Measurements from ENCODE around the gene MT1E. TPM values are rescaled to one million over a fixed set of nuclear protein-coding genes. Genes with fewer than 3 reads are reported as not detected.
"Not testable (repeated sequence)": the region's sequence is repeated elsewhere in the genome, so short reads cannot be mapped to it uniquely, and the experiment has no call there.

The MT1E gene
- total RNA-seq, 1 experiment from 2014 or later: 89.4 TPM

DNA sequence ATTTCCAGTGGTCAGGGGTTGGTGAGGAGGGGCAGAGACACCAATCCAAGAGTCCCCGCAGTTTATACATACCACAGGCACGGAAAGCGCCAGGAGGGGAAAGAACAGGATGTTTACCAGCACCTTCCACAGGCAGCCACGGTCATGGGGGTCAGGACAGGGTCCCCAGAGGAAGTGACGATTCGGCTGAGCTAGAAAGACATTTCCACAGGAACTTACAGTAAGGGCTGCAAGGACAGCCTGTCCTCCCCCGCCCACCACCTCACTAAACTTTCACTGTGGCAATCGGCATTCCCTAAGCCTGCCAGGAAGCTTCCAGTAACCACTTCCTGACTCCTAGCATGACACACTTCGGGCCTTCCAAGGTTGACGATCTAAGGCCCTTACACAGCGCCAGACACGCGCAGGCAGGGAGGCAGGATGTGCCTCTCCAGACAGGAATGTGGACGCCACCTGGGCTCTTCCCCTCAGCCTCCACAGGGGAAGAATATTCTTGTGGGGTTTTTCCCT is 18.4 kb upstream of the MT1E start:
- peak; percentile 100 for DNase-seq (ENCODE audit: low read depth)

DNA sequence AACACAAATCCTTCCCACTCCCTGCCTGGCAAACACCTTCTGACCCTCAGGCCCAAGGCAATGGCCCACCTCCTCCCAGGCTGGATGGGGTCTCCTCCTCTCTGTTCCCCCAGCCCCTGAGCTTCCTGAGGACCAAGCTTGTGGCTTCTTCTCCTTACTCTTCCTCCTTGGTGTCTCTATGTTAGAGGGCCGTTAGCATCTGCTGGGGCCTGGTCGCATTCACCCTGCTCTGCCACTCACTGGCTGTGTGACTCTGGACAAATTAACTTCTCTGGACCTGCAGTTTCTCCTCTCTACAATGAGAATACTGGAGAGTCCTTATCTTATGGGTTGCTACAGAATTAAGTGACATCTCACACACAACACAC is 17.9 kb upstream of the MT1E start:
- no peak for DNase-seq (ENCODE audit: low read depth)

DNA sequence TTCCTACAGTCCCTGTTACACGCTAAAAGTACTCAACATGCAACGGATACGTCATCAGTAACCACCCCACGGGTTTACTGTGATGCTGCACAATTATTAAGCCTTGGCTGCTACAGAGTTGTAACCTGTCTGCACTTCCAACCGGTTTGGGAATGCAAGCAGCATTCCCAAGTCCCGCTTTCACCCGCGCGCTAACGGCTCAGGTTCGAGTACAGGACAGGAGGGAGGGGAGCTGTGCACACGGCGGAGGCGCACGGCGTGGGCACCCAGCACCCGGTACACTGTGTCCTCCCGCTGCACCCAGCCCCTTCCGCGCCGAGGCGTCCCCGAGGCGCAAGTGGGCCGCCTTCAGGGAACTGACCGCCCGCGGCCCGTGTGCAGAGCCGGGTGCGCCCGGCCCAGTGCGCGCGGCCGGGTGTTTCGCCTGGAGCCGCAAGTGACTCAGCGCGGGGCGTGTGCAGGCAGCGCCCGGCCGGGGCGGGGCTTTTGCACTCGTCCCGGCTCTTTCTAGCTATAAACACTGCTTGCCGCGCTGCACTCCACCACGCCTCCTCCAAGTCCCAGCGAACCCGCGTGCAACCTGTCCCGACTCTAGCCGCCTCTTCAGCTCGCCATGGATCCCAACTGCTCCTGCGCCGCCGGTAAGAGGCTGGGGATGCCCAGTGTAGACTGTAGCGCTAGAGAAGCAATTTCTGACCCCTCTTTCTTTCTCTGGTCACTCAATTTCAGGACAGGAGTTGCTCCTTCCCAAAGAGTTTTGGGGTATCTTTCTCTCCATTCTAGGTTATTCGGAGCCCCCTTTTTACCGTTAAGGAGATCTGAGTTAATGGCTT is 17.3 kb upstream of the MT1E start, which contains the start of gene MT2A:
TSS of gene MT2A (plus strand) at position 542 of the 833 bp plus-strand sequence. CDS start at position 614, 72 bp downstream.
- peak; percentile 97 for DNase-seq (ENCODE audit: low read depth)

DNA sequence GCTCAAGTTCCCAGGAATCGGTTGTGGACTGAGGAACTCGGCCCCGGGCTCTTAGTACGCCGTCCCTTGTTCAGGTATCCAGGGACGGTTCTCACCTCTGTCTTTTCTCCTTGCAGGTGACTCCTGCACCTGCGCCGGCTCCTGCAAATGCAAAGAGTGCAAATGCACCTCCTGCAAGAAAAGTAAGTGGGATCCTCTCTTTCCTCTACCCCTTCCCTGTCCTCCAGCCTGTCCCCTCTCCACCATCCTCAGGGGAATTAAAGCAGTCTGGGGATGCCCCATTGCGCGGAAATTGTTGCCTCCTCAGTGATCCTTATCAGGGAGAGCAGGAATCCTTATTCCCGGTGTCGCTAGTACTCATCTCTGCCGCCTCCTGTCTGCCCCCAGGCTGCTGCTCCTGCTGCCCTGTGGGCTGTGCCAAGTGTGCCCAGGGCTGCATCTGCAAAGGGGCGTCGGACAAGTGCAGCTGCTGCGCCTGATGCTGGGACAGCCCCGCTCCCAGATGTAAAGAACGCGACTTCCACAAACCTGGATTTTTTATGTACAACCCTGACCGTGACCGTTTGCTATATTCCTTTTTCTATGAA is 16.6 kb upstream of the MT1E start:
- DNase-seq (ENCODE audit: low read depth): peak; percentile 53

DNA sequence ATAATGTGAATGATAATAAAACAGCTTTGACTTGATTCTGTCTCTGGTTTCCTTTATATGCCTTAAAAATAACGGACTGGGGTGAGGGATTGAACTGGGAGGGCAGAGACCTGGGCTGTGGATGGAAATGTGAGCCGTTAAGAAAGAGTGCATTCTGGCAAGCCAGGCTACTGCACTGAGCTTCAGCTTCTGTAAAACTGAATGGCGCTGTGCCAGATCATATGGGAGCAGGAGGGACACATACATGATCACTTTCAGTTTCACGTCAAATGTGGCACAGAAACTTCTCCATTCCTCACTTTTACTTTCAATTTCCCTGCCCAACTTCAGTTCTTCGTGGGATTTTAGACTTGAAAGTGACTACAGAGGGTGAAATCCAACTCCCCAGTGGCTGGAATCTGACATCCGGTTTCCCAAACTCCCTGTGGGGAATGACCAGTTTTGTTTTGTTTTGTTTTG is 16.1 kb upstream of the MT1E start:
- DNase-seq (ENCODE audit: low read depth): peak; percentile 95

DNA sequence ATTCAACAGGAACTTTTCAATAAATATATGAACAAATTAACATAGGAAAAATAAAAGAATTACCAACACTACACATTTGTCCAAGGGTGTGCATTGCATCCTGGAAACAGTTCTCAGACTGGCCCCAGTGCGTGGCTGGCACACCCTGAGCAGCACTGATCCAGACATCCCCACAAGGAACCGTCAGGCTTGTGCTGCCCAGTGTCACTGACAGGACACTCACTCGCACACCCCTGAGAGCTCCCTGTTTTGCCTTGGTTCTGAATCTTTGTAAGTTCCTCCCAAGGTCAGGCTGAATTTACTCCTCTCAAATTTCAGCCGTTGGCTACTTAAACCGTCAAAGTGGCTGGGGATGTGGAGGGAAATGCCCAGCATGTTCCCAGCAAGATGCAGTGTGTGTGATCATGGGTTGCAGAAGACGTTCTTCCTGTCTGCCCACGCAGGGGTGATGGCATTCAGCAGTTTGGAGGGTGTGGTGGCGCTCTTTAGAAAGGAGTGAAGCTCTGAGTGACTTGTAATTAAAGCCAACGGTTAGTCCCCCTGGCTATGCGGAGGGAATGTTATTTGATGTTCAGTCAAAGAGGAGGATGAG is 15.5 kb upstream of the MT1E start:
- peak; percentile 92 for DNase-seq (ENCODE audit: low read depth)

DNA sequence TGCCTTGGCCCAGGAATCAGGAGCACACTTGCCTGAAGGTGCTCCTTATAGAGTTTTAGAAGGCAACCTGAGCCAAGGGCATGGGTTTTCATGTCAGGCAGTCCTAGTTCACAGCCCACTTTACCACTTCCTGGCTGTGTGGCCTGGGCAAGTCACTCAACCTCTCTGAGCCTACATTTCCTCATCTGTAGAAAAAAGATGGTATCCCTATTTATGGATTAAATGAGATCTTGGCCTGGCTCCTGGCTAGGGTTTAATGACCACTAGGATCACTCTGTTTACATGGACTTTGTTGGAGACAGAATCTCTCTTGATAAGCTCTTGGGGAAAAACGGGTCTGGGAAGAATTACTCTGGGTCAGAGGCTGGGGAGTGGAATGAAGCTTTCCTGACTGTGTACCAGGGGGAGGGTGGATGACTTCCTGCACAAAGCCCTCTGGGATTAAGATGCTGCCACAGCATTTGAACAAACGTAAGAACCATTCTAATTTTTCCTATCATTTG is 14.9 kb upstream of the MT1E start:
- DNase-seq (ENCODE audit: low read depth): peak; percentile 56

DNA sequence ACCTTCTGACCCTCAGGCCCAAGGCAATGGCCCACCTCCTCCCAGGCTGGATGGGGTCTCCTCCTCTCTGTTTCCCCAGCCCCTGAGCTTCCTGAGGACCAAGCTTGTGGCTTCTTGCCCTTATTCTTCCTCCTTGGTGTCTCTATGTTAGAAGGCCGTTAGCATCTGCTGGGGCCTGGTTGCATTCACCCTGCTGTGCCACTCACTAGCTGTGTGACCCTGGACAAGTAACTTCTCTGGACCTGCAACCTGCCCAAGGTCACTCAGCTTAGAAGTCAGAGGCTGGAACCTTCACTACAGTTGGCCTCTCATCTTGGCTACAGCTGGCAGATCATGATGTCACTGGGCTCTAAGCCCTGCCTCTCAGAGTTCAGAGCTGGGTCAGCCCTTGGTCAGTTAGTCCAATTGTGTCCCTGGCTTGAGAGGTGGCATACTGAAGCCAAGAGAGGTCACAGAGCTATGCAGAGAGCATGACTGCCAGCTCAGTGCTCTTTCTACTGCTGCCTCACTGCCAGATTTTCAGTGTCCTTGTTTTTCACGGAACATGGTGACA is 14.2 kb upstream of the MT1E start:
- peak; percentile 92 for DNase-seq (ENCODE audit: low read depth)

DNA sequence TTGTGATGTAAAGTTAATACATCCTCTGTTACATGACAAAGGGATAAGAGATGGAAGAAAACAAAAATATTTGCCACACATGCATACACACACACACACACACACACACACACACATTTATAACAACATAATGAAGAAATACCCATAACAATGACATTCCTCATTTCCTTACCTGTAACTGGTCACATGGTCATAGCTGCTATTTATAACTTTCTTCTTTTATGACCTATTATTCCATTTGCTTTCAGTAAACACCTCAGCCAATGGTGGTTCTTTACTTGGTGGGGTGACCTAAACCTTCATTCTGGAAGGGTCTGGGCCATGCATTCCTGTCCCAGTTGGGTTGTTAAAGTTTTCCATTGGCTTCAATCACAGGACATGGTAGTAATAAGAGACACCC is 11.9 kb upstream of the MT1E start:
- peak; percentile 27 for DNase-seq (ENCODE audit: low read depth)

DNA sequence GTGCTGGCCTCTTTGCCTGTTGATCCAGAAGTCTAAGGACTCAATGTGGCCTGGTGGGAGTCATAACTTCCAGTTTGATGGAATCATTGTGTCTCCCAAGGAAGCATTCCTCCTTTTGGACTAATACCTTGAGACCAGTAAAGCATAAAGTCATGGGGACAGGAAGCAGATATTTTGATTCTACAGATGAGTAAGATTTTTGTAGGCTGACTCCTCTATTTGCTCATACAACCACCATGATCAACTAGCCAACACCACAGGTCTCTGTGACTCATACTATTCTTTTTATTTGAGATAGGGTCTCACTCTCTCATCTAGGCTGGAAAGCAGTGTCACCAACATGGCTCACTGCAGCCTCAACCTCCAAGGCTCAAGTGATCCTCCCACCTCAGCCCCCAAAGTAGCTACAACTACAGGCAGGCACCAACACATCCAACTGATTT is 11.0 kb upstream of the MT1E start:
- peak; percentile 94 for DNase-seq (ENCODE audit: low read depth)

DNA sequence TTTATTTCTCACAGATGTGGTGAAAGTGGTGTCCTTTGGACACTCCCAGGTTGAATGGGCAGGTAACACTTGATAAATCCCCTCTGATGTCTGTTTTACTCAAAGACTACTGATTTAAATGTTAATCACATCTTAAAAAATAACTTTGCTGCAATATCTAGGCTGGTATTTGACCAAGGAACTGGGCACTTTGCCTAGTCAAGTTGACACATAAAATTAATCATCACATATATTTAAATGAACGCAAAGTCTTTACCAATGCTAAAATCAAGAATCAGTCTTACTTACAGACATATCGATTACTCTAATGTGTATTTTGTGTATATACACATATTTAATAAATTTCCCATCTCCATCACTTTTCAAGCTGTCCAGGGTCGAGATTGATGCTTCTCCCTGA is 10.2 kb upstream of the MT1E start:
- peak; percentile 77 for DNase-seq (ENCODE audit: low read depth)

DNA sequence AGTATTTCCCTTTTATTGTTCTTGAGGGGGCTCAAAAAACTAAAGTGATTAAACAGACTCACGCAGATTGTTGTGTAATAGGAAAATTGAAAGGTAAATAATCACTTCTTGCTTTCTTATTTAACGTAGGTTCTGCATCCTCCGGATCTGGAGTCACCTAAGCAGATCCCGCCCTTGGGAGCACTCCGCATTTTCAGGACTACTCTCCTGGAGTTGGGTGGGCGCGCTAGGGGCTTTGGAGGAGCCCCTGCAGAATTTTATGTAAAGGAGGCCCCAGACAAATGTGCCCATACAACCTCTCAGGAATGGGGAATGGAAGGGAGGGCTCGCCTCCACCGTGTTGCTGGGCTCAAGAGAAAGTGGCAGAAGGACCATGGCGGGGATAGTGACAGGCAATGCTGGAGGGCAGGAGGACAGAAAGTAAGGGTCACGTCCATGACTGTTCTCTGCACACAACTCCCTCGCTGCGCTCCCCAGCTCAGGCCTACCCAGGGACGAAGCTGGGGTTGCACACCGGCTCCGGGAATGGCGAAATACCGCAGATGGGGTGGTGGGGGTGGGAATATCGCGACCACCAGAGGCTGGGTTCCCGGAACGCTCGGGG is 8.9 kb upstream of the MT1E start:
- no peak for DNase-seq (ENCODE audit: low read depth)

DNA sequence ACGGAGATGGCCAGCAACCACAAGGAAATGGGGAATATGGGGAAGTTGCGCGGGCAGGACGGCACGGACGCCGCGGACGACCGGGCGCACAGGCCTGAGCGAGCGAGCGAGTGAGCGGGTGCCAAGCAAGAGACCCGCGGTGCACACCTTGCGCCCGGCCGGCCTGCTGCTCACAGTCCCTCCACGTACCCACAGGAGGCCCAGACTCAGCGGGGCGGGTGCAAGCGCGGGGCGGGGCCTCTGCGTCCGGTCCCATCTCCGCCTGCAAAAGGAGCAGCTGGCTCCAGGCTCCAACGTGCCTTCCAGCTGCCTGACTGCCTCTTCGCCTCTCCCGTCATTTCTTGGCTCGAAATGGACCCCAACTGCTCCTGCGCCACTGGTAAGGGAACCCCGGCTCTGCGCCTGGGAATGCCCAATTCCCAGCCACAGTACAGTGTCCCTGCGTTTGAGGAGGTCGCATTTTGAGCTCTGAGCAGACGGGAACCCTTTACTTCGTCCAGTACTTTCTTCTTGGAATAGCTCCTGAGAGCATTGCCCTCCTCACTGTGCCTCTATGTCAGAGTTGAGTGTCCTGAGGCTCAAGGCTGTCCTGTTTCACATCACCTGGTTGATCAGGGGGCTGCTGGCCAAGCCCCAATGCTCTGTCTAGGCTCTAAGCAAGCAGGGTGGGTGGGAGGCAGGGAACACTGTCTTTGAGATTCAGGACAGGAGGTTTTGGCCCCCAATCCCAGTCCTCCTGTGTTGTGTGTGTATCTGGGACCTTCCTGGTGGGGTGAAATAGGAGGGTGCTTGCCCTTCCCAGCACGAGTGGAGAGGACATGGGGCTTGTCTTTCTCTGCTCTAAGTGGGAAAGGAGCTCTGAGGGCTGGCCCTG is 8.1 kb upstream of the MT1E start:
- no peak for DNase-seq (ENCODE audit: low read depth)

DNA sequence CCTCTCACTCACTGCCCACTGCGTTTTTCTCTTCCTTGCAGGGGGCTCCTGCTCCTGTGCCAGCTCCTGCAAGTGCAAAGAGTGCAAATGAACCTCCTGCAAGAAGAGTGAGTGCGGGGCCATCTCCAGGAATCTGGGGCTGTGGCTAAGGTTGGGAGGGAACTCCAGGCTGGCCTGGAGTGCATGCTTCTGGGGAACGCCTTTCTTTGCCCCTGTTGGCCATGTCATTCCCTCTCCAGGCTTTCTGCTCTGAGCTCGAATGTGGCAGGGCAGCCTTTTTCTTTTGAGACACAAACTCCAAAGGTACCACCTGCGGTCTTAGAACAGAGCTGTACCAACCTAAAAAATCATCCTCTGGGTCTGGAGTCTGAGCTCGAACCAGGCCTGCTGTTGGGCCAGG is 7.4 kb upstream of the MT1E start:
- no peak for DNase-seq (ENCODE audit: low read depth)

DNA sequence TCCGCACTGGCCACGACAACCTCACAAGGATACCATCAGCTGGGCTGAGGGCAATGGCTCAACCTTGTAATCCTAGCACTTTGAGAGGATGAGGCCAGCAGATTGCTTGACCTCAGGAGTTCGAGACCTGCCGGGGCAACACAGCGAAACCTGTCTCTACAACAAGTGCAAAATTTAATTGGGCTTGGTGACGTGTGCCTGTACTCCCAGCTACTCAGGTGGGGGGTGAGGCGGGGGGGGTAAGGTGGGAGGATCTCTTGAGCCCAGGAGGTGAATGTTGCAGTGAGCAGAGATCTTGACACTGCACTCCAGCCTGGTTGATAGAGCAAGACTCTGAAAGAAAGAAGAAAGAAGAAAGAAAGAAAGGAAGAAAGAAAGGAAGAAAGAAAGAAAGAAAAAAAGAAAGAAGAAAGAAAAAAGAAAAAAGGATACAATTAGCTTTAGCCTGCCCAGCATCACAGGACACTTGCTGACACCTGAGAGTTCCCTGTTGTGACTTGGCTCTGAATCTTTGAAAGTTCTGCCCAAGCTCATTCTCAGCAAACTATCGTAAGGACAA is 5.2 kb upstream of the MT1E start:
- DNase-seq (ENCODE audit: low read depth): no peak

DNA sequence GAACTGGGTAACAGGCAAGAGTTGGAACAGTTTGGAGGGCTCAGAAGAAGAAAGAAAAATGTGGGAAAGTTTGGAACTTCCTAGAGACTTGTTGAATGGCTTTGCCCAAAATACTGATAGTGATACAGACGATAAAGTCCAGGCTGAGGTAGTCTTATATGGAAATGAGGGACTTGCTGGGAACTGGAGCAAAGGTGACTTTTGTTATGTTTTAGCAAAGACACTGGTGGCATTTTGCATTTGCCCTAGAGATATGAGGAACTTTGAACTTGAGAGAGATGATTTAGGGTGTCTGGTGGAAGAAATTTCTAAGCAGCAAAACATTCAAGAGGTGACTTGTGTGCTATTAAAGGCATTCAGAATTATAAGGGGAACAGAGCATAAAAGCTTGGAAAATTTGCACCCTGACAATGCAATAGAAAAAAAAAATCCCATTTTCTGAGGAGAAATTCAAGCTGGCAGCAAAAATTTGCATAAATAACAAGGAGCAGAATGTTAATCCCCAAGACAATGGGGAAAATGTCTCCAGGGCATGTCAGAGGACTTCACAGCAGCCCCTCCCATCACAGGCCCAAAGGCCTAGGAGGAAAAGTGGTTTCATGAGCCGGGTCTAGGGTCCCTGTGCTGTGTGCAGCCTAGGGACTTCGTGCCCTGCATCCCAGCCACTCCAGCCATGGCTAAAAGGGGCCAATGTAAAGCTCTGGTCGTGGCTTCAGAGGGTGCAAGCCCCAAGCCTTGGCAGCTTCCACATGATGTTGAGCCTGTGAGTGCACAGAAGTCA is 3.7 kb upstream of the MT1E start:
- DNase-seq (ENCODE audit: low read depth): peak; percentile 24

DNA sequence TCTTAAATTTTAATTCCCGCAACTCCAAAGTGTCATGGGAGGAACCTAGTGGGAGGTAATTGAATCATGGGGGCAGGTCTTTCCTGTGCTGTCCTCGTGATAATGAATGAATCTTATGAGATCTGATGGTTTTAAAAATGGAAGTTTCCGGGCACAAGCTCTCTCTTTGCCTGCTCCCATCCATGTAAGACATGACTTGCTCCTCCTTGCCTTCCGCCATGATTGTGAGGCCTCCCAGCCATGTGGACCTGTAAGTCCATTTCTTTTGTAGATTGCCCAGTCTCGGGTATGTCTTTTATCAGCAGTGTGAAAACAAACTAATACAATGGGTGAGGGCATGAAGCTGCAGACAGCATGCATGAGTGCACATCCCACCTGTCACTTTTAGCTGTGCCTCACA is 2.4 kb upstream of the MT1E start:
- not testable (repeated sequence) for DNase-seq (ENCODE audit: low read depth)

DNA sequence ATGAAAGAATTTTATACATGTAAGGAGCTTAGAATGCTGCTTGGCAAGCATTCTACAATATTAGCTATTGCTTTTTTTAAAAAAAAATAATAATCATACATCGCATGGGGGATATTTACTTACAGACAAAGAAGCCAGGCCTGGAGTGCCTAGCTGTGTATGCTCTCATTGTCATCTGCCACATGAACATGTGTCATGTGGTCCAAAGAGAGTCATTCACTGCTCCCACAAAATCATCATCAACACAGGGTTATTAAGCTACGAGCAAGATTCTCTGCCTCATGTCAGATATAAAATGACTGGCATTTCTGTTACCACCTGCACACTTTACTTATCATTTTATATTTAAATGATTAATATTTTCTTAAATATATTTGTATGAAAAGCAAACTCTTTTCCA is 1.9 kb upstream of the MT1E start:
- no peak for DNase-seq (ENCODE audit: low read depth)

DNA sequence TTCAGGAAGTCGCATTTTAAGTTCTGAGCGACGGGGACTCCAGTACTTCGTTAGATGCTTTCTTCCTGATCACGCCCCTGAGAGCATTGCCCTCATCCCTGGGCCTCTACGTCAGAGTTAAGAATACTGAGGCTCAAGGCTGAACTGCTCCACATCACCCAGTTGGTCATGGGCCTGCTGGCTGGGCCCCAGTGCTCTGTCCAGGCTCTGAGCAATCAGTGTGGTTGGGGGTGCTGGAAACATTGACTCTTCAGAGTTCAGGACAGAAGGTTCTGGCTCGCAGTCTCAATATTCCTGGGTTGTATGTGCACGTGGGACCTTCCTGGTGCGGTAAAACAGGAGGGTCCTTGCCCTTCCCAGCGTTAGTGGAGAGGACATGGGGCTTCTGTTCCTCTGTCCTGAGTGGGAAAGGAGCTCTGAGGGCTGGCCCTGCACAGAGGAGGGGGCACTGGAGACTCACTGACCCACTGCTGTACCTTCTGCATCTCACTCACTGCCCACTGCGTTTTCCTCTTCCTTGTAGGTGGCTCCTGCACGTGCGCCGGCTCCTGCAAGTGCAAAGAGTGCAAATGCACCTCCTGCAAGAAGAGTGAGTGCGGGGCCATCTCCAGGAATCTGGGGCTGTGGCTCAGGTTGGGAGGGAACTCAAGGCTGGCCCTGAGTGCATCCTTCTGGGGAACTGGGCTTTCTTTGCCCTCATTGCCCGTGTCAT is 518 bp downstream of the MT1E start:
- peak; percentile 63 for DNase-seq (ENCODE audit: low read depth)
